ENCODE results near the gene HPS1. TPM values are rescaled to one million over a fixed set of nuclear protein-coding genes. Genes with fewer than 3 reads are reported as not detected.

HPS1 gene
- total RNA-seq, 1 donor from 2014 or later: 30.6 TPM

- H3K27me3 Mint-ChIP-seq (ENCODE audit: unreplicated experiment): peaks cover 5% of the 10 kb centered on the region
- H3K9me3 Mint-ChIP-seq (ENCODE audit: unreplicated experiment): no peaks in the 10 kb centered on the region
- TF ChIP-seq CTCF (IDR thresholded peaks at IDR 0.05; ENCODE audit: unreplicated experiment): no peak
- peaks cover 16% of the 10 kb centered on the region for H3K4me1 Mint-ChIP-seq (ENCODE audit: unreplicated experiment)
- no peaks in the 10 kb centered on the region for H3K36me3 Mint-ChIP-seq (ENCODE audit: low read depth, unreplicated experiment)
- H3K27ac Mint-ChIP-seq (ENCODE audit: unreplicated experiment): no peak overlapping the region
- DNase-seq (ENCODE audit: low spot score): no peak
- no peak overlapping the region for H3K4me3 Mint-ChIP-seq (ENCODE audit: unreplicated experiment)
These were observed 24.1 kb upstream of the HPS1 start for GRCh38 chr10:98470850-98471249.

GRCh38 chr10:98469001-98469931, 22.5 kb upstream of the HPS1 start:
- no peak overlapping the region for H3K4me3 Mint-ChIP-seq (ENCODE audit: unreplicated experiment)
- H3K36me3 Mint-ChIP-seq (ENCODE audit: low read depth, unreplicated experiment): no peaks in the 10 kb centered on the region
- H3K27me3 Mint-ChIP-seq (ENCODE audit: unreplicated experiment): peaks cover 5% of the 10 kb centered on the region
- no peak for TF ChIP-seq CTCF (IDR thresholded peaks at IDR 0.05; ENCODE audit: unreplicated experiment)
- no peaks in the 10 kb centered on the region for H3K9me3 Mint-ChIP-seq (ENCODE audit: unreplicated experiment)
- DNase-seq (ENCODE audit: low spot score): no peak
- peaks cover 16% of the 10 kb centered on the region for H3K4me1 Mint-ChIP-seq (ENCODE audit: unreplicated experiment)
- no peak overlapping the region for H3K27ac Mint-ChIP-seq (ENCODE audit: unreplicated experiment)

- no peaks in the 10 kb centered on the region for H3K36me3 Mint-ChIP-seq (ENCODE audit: low read depth, unreplicated experiment)
- peaks cover 8% of the 10 kb centered on the region for H3K27me3 Mint-ChIP-seq (ENCODE audit: unreplicated experiment)
- peak; percentile 78 for TF ChIP-seq CTCF (IDR thresholded peaks at IDR 0.05; ENCODE audit: unreplicated experiment)
- no peak overlapping the region for H3K27ac Mint-ChIP-seq (ENCODE audit: unreplicated experiment)
- H3K9me3 Mint-ChIP-seq (ENCODE audit: unreplicated experiment): no peaks in the 10 kb centered on the region
- H3K4me3 Mint-ChIP-seq (ENCODE audit: unreplicated experiment): peak overlapping the region; percentile 86
- peaks cover 16% of the 10 kb centered on the region for H3K4me1 Mint-ChIP-seq (ENCODE audit: unreplicated experiment)
- peak; percentile 43 for DNase-seq (ENCODE audit: low spot score)
These were observed 21.0 kb upstream of the HPS1 start for GRCh38 chr10:98467506-98468318.

- DNase-seq (ENCODE audit: low spot score): no peak
- no peak for TF ChIP-seq CTCF (IDR thresholded peaks at IDR 0.05; ENCODE audit: unreplicated experiment)
- H3K4me1 Mint-ChIP-seq (ENCODE audit: unreplicated experiment): peaks cover 16% of the 10 kb centered on the region
- H3K27ac Mint-ChIP-seq (ENCODE audit: unreplicated experiment): no peak overlapping the region
- H3K9me3 Mint-ChIP-seq (ENCODE audit: unreplicated experiment): no peaks in the 10 kb centered on the region
- no peak overlapping the region for H3K4me3 Mint-ChIP-seq (ENCODE audit: unreplicated experiment)
- H3K27me3 Mint-ChIP-seq (ENCODE audit: unreplicated experiment): peaks cover 10% of the 10 kb centered on the region
- no peaks in the 10 kb centered on the region for H3K36me3 Mint-ChIP-seq (ENCODE audit: low read depth, unreplicated experiment)
These were observed 20.2 kb upstream of the HPS1 start for GRCh38 chr10:98466861-98467505.
